ENCODE data around the gene NFIC.

- no peak for TF ChIP-seq YY1 (IDR thresholded peaks at IDR 0.05; ENCODE audit: insufficient read depth, insufficient read length)
- no peak for TF ChIP-seq SUZ12 (IDR thresholded peaks at IDR 0.05; ENCODE audit: extremely low read depth, insufficient read depth, insufficient read length)
Measured at GRCh38 chr19:3516675-3517207, 150.4 kb downstream of the NFIC start.
